Activated CD4-positive, CD25-positive, alpha-beta regulatory T cell treated with anti-CD3 and anti-CD28 coated beads, Interleukin-2, amount 50 U/mL, for 24 hours (primary cell): ENCODE results near the gene SYDE1.

Experiments used
- ATAC-seq, 2 donors: fragments of 150-1000 bp; cut with Tn5 transposase; one replicate each; pipeline ENCODE4 v1.10.0; 2021; ENCODE audit warnings: mild to moderate bottlenecking in 1 of 2, moderate library complexity in 1 of 2

SYDE1 gene

GRCh38 chr19:15108845-15109767 is 1.9 kb downstream of the SYDE1 start:
- no peak for ATAC-seq

GRCh38 chr19:15109768-15110417 is 2.7 kb downstream of the SYDE1 start:
- no peak for ATAC-seq

GRCh38 chr19:15110418-15110815 is 3.2 kb downstream of the SYDE1 start:
- no peak for ATAC-seq

- ATAC-seq: no peak
Observed at GRCh38 chr19:15111758-15112157, 4.6 kb downstream of the SYDE1 start.

- ATAC-seq: no peak
Observed at GRCh38 chr19:15112385-15112784, 5.2 kb downstream of the SYDE1 start.

GRCh38 chr19:15113245-15114152 is 6.3 kb downstream of the SYDE1 start:
- no peak for ATAC-seq

GRCh38 chr19:15114153-15114540 is 6.9 kb downstream of the SYDE1 start:
- ATAC-seq: no peak

- ATAC-seq: no peak
Observed at GRCh38 chr19:15115080-15115479, 7.9 kb downstream of the SYDE1 start.

GRCh38 chr19:15115762-15116615 is 8.8 kb downstream of the SYDE1 start:
- ATAC-seq: no peak

- ATAC-seq: no peak
Observed at GRCh38 chr19:15116856-15117255, 9.7 kb downstream of the SYDE1 start.

- no peak for ATAC-seq
Observed at GRCh38 chr19:15118248-15118647, 11.0 kb downstream of the SYDE1 start.

GRCh38 chr19:15118789-15119494 is 11.7 kb downstream of the SYDE1 start:
- ATAC-seq: no peak

- ATAC-seq: no peak
Observed at GRCh38 chr19:15120135-15121026, 13.2 kb downstream of the SYDE1 start.

GRCh38 chr19:15122331-15123030 is 15.3 kb downstream of the SYDE1 start:
- no peak for ATAC-seq

GRCh38 chr19:15123031-15123890 is 16.1 kb downstream of the SYDE1 start:
- no peak for ATAC-seq

GRCh38 chr19:15123900-15124299 is 16.7 kb downstream of the SYDE1 start:
- no peak for ATAC-seq

- no peak for ATAC-seq
Observed at GRCh38 chr19:15124572-15125231, 17.5 kb downstream of the SYDE1 start.
